HEK293T (cell line): ENCODE measurements around the gene LGALS7.

Source experiments
- BHLHE40 ChIP-seq: fragments of 450-650 bp; IDR thresholded peaks from 2 replicates; pipeline ENCODE4 v1.6.1; 2016; ENCODE audit warnings: mild to moderate bottlenecking, moderate library complexity, borderline replicate concordance
- CTBP1 ChIP-seq: fragments of 450-650 bp; IDR thresholded peaks from 2 replicates; pipeline ENCODE4 v1.6.1; 2016; ENCODE audit warnings: borderline replicate concordance
- FOXA1 ChIP-seq: fragments of 450-650 bp; IDR thresholded peaks from 2 replicates; pipeline ENCODE4 v1.6.1; 2016; ENCODE audit warnings: mild to moderate bottlenecking
- FOXK2 ChIP-seq: fragments of 450-650 bp; IDR thresholded peaks from 2 replicates; pipeline ENCODE4 v1.6.1; 2016; ENCODE audit warnings: mild to moderate bottlenecking
- FOXM1 ChIP-seq: fragments of 450-650 bp; IDR thresholded peaks from 2 replicates; pipeline ENCODE4 v1.6.1; 2017; ENCODE audit warnings: mild to moderate bottlenecking, borderline replicate concordance
- HDGF ChIP-seq: fragments of 450-650 bp; IDR thresholded peaks from 2 replicates; pipeline ENCODE4 v1.6.1; 2017; ENCODE audit warnings: antibody characterized with exemption, borderline replicate concordance
- LEF1 ChIP-seq: fragments of 450-650 bp; IDR thresholded peaks from 2 replicates; pipeline ENCODE4 v1.6.1; 2017; ENCODE audit warnings: mild to moderate bottlenecking, borderline replicate concordance
- SP1 ChIP-seq: fragments of 450-650 bp; IDR thresholded peaks from 2 replicates; pipeline ENCODE4 v1.6.1; 2017
- SUZ12 ChIP-seq: fragments of 450-650 bp; IDR thresholded peaks from 2 replicates; pipeline ENCODE4 v1.6.1; 2016; ENCODE audit warnings: mild to moderate bottlenecking
- TARDBP ChIP-seq: fragments of 450-650 bp; IDR thresholded peaks from 2 replicates; pipeline ENCODE4 v1.6.1; 2016
- ZNF384 ChIP-seq: fragments of 450-650 bp; IDR thresholded peaks from 2 replicates; pipeline ENCODE4 v1.6.1; 2016

DNA sequence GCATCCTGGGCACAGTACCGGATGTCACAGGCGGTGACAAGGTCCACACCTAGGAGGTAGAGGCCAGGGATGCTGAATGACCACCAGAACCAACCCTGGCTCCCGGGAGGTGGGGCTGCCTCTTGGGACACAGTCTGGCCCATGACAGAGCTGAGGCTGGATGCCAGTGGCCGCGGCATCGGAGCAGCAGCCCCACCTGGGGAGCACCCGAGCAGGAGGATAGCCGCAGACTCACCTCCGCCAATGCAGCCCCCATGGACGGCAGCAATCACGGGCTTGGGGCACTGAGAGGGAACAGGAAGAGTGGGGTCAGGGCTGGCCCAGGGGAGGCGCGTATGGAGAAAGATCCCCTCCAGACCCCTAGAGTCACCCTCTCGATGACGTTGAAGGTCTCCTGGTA is 43.8 kb upstream of the LGALS7 start:
- TF ChIP-seq FOXM1 (no peak), LEF1 (no peak), BHLHE40 (no peak), CTBP1 (no peak), SP1 (no peak), SUZ12 (no peak), FOXA1 (no peak), FOXK2 (no peak), TARDBP (no peak), ZNF384 (no peak), HDGF (no peak)
